ENCODE results near the gene SHISAL1.

DNA sequence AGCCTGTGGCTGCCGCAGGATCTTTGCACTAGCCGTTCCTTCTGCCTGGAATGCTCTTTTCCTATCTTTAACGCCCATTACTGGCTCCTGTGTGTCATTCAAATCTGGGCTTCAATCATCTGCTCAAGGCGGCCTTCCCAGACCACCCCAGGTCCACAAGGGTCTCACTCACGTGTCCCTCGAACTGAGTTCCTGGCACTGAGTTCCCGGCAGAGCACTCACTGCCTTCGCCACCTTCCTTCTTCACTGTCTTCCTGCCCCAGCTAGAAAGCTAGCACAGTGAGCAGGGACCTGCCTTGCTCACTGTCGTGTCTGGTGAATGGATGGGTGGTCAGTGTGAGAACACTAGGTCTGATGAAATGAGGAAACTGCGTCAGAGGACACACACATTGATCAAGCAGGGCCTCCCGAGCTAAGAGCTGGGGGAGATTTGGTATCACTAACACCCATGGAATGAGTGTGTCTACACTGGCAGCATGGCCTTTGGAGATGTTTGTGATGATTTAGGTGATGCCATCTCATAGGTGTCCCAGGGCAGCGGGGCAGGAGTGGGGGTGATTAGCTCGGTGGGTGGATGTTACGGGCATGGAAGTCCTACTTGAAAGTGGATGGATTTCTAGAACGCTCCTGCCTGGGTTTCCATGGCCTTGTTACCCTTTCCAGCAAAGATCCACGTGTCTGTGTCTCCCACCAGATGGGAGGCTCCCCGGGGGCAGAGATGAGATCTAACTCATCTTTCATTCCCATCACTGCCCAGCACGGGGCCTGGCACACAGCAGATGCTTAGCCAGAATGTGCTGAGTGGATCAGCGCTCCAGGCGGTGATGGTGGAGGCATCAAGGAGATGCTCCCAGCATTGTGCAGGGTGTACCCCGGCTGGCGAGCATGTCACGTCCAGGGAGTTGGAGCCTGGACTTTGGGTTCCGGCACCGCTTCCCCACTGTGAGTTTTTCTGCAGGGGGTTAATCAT, 64.5 kb downstream of the SHISAL1 start:
- TF ChIP-seq, protein P1, sequence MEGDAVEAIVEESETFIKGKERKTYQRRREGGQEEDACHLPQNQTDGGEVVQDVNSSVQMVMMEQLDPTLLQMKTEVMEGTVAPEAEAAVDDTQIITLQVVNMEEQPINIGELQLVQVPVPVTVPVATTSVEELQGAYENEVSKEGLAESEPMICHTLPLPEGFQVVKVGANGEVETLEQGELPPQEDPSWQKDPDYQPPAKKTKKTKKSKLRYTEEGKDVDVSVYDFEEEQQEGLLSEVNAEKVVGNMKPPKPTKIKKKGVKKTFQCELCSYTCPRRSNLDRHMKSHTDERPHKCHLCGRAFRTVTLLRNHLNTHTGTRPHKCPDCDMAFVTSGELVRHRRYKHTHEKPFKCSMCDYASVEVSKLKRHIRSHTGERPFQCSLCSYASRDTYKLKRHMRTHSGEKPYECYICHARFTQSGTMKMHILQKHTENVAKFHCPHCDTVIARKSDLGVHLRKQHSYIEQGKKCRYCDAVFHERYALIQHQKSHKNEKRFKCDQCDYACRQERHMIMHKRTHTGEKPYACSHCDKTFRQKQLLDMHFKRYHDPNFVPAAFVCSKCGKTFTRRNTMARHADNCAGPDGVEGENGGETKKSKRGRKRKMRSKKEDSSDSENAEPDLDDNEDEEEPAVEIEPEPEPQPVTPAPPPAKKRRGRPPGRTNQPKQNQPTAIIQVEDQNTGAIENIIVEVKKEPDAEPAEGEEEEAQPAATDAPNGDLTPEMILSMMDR (IDR thresholded peaks at IDR 0.05): no peak
- no peak for TF ChIP-seq POLR2AphosphoS5 (IDR thresholded peaks at IDR 0.05)
